KBM-7 (cell line): Measurements from ENCODE around the gene DYNLT3.

Experiments used
- DNase-seq: peaks from one replicate; pipeline ENCODE4 v3.0.0-alpha.2; 2015
- in situ Hi-C: fragments of 300-500 bp; cut with MboI; formaldehyde crosslinking; loops from 2 replicates; pipeline ENCODE4 v1.14.3; 2020; ENCODE audit warnings: low sequenced_read_pairs, low pct_unique_long_range_greater_than_20kb, mixed read lengths

DYNLT3 gene

GRCh38 chrX:37846934-37847732, at the start of gene DYNLT3:
Gene DYNLT3 (minus strand): TSS chrX:37847571. CDS start chrX:37847510, 61 bp downstream.
- peak; percentile 80 for DNase-seq

GRCh38 chrX:37896511-37896890, 49.1 kb upstream of the DYNLT3 start:
- in situ Hi-C loops = no loop called here
- DNase-seq = no peak

More at GRCh38 chrX:37846934-37847732, at the start of gene DYNLT3:
- in situ Hi-C loops = no loop called here

GRCh38 chrX:37895795-37896510, 48.6 kb upstream of the DYNLT3 start:
- DNase-seq = no peak
- in situ Hi-C loops = no loop called here

GRCh38 chrX:37894725-37895124, 47.4 kb upstream of the DYNLT3 start:
- no peak for DNase-seq
- in situ Hi-C loops = no loop called here

GRCh38 chrX:37888010-37888409, 40.6 kb upstream of the DYNLT3 start:
- in situ Hi-C loops = no loop called here
- no peak for DNase-seq

GRCh38 chrX:37887347-37887746, 40.0 kb upstream of the DYNLT3 start:
- no peak for DNase-seq
- in situ Hi-C loops = no loop called here

GRCh38 chrX:37883196-37883595, 35.8 kb upstream of the DYNLT3 start:
- DNase-seq = no peak
- in situ Hi-C loops = no loop called here

GRCh38 chrX:37879692-37880091, 32.3 kb upstream of the DYNLT3 start:
- in situ Hi-C loops = no loop called here
- no peak for DNase-seq

- DNase-seq = no peak
- in situ Hi-C loops = no loop called here
Measured at GRCh38 chrX:37876716-37877115, 29.3 kb upstream of the DYNLT3 start.

- DNase-seq = no peak
- in situ Hi-C loops = no loop called here
Measured at GRCh38 chrX:37875675-37876074, 28.3 kb upstream of the DYNLT3 start.

GRCh38 chrX:37873220-37873619, 25.8 kb upstream of the DYNLT3 start:
- DNase-seq = no peak
- in situ Hi-C loops = no loop called here

- in situ Hi-C loops = no loop called here
- no peak for DNase-seq
Measured at GRCh38 chrX:37872303-37872655, 24.9 kb upstream of the DYNLT3 start.

- DNase-seq = no peak
- in situ Hi-C loops = no loop called here
Measured at GRCh38 chrX:37871626-37872302, 24.4 kb upstream of the DYNLT3 start.

GRCh38 chrX:37867536-37868153, 20.3 kb upstream of the DYNLT3 start:
- in situ Hi-C loops = no loop called here
- DNase-seq = no peak

- no peak for DNase-seq
- in situ Hi-C loops = no loop called here
Measured at GRCh38 chrX:37863728-37864127, 16.4 kb upstream of the DYNLT3 start.

GRCh38 chrX:37862851-37863250, 15.5 kb upstream of the DYNLT3 start:
- in situ Hi-C loops = no loop called here
- no peak for DNase-seq

- no peak for DNase-seq
- in situ Hi-C loops = no loop called here
Measured at GRCh38 chrX:37860721-37861120, 13.3 kb upstream of the DYNLT3 start.

GRCh38 chrX:37854748-37855147, 7.4 kb upstream of the DYNLT3 start:
- in situ Hi-C loops = no loop called here
- DNase-seq = no peak

- in situ Hi-C loops = no loop called here
- DNase-seq = no peak
Measured at GRCh38 chrX:37854148-37854547, 6.8 kb upstream of the DYNLT3 start.

- in situ Hi-C loops = no loop called here
- DNase-seq = no peak
Measured at GRCh38 chrX:37847733-37848197, 394 bp upstream of the DYNLT3 start.
